ENCODE data around the gene FAM20A. TPM values are rescaled to one million over a fixed set of nuclear protein-coding genes. Genes with fewer than 3 reads are reported as not detected.

Gene FAM20A
- total RNA-seq, 1 donor from 2014 or later, result 0.44 TPM

DNA sequence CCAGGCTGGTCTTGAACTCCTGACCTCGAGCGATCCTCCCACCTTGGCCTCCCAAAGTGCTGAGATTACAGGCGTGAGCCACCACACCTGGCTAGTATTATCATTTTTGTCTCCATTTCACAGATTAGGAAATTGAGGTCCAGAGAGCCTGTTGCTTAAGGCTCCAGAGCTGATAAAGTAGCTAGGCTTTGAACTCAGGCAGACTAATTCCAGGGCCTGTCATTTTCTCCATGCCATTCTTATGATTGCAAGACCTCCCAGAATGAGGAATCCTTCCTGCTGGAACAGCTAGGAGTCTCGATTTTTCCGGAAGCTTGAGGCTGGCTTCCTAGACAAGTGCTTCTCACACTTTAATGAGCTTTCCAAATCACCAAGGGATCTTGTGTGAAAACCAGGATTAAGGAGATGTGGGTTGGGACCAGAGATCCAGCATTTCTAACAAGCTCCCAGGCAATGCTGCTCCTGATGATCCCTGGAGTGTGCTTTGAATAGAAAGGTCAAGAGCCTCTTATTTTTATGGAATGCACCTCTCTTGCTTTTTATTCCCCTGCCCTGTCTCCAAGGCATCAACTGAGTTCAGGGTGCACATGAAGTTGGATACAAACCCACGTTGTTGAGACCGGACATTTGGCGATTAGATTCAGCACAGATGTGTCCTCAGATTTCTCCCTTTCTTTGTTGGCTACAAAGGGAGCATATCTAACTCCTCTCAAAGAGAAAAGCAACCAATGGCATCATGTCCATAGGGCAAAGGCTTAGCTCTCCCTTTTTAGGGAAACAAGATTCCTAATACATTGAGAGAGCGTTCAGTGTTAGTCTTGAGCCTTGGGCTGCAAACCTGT is 40.3 kb upstream of the FAM20A start:
- H3K36me3 Mint-ChIP-seq (ENCODE audit: low read depth, unreplicated experiment), result no peaks in the 10 kb centered on the region
- H3K27ac Mint-ChIP-seq (ENCODE audit: unreplicated experiment), result no peak overlapping the region

DNA sequence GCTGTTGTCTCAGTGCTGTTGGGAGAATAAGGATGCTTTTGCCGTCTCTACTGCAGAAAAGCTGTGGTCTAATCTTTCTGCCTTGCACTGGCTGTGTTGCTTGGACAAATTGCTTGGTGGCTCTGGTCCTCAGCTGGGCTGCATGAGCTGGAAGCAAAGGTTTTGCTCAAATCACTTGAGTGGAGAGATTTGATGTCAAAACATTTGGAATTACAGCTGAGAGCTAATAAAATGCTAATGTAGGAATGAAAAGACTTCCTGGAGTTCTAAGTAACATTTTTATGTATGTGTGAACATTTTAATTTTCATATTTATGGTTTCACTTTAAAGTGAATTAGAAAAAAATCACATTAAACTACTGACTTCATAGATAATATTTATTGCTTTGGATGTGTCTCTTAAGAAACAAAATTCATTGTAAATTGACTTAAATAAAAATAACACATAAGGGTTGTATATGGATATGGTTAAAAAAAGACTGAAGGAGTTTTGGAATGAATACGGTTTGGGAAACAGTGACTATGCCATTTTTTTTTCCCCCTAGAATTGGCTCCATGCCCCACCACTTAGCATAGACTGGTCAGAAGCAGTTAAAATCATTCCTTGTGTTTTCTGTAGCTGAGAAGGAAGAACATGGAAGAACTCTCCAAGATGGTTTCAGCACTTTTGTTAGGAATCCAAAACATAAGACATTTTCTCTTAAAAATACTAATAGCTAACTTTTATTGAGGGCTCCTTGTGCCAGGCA is 39.2 kb upstream of the FAM20A start:
- no peaks in the 10 kb centered on the region for H3K36me3 Mint-ChIP-seq (ENCODE audit: low read depth, unreplicated experiment)
- H3K4me3 Mint-ChIP-seq (ENCODE audit: unreplicated experiment), result no peak overlapping the region
- DNase-seq (ENCODE audit: low spot score), result no peak
- no peaks in the 10 kb centered on the region for H3K27me3 Mint-ChIP-seq (ENCODE audit: unreplicated experiment)
- H3K27ac Mint-ChIP-seq (ENCODE audit: unreplicated experiment), result no peak overlapping the region
- H3K9me3 Mint-ChIP-seq (ENCODE audit: unreplicated experiment), result no peaks in the 10 kb centered on the region
- TF ChIP-seq, protein P1, sequence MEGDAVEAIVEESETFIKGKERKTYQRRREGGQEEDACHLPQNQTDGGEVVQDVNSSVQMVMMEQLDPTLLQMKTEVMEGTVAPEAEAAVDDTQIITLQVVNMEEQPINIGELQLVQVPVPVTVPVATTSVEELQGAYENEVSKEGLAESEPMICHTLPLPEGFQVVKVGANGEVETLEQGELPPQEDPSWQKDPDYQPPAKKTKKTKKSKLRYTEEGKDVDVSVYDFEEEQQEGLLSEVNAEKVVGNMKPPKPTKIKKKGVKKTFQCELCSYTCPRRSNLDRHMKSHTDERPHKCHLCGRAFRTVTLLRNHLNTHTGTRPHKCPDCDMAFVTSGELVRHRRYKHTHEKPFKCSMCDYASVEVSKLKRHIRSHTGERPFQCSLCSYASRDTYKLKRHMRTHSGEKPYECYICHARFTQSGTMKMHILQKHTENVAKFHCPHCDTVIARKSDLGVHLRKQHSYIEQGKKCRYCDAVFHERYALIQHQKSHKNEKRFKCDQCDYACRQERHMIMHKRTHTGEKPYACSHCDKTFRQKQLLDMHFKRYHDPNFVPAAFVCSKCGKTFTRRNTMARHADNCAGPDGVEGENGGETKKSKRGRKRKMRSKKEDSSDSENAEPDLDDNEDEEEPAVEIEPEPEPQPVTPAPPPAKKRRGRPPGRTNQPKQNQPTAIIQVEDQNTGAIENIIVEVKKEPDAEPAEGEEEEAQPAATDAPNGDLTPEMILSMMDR (IDR thresholded peaks at IDR 0.05; ENCODE audit: unreplicated experiment), result no peak
- no peaks in the 10 kb centered on the region for H3K4me1 Mint-ChIP-seq (ENCODE audit: unreplicated experiment)

More for the DNA sequence above, 40.3 kb upstream of the FAM20A start:
- TF ChIP-seq, protein P1 (IDR thresholded peaks at IDR 0.05; ENCODE audit: unreplicated experiment), result no peak
- Mint-ChIP-seq H3K9me3 (ENCODE audit: unreplicated experiment) (no peaks in the 10 kb centered on the region), H3K4me3 (ENCODE audit: unreplicated experiment) (no peak overlapping the region), H3K4me1 (ENCODE audit: unreplicated experiment) (no peaks in the 10 kb centered on the region), H3K27me3 (ENCODE audit: unreplicated experiment) (no peaks in the 10 kb centered on the region)
- DNase-seq (ENCODE audit: low spot score), result no peak

DNA sequence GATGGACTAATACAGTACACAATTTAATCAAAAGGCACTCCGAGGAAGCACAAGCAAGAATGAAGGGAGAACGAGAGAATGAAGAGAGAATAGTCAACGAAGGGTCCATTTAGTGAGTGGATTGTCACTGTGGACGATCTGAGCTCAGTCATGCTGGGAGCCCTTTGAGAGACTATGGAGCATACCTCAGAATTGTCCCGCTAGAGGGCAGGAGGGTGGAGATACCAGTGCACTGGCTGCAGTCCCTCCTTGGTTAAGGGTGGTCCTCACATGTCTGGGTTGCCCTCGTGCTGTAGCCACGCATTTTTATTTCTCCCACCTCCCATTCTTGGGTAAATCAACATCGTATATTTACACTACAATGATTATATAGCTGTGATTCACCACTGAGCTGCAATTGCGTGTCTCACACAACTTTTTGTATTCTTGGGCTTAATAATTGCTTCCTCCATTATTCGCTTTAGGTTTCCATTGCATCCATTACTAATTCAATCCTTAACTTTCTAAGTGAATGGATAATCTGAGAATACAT is 33.2 kb upstream of the FAM20A start:
- no peak overlapping the region for H3K27ac Mint-ChIP-seq (ENCODE audit: unreplicated experiment)
- no peaks in the 10 kb centered on the region for H3K4me1 Mint-ChIP-seq (ENCODE audit: unreplicated experiment)
- H3K9me3 Mint-ChIP-seq (ENCODE audit: unreplicated experiment), result no peaks in the 10 kb centered on the region
- no peaks in the 10 kb centered on the region for H3K36me3 Mint-ChIP-seq (ENCODE audit: low read depth, unreplicated experiment)
- no peaks in the 10 kb centered on the region for H3K27me3 Mint-ChIP-seq (ENCODE audit: unreplicated experiment)
- no peak overlapping the region for H3K4me3 Mint-ChIP-seq (ENCODE audit: unreplicated experiment)
- TF ChIP-seq, protein P1 (IDR thresholded peaks at IDR 0.05; ENCODE audit: unreplicated experiment), result no peak
- DNase-seq (ENCODE audit: low spot score), result no peak

DNA sequence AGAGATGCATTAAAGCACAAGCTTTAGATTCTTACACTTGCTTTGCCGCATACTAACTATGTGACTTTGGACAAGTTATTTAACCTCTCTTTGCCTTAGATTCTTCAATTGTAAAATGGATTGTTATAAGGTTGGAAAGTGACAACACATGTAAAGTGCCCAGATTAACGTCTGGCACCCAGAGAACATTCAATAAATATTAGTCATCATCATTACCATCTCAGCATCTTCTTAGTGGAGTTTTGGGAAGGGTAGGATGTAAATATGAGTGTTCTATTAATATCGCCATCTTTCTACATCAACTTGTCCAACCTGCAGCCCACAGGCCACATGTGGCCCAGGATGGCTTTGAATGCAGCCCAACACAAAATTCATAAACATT is 27.4 kb upstream of the FAM20A start:
- Mint-ChIP-seq H3K9me3 (ENCODE audit: unreplicated experiment) (no peaks in the 10 kb centered on the region), H3K4me1 (ENCODE audit: unreplicated experiment) (no peaks in the 10 kb centered on the region), H3K27me3 (ENCODE audit: unreplicated experiment) (no peaks in the 10 kb centered on the region), H3K4me3 (ENCODE audit: unreplicated experiment) (no peak overlapping the region), H3K27ac (ENCODE audit: unreplicated experiment) (no peak overlapping the region), H3K36me3 (ENCODE audit: low read depth, unreplicated experiment) (no peaks in the 10 kb centered on the region)
- no peak for DNase-seq (ENCODE audit: low spot score)
- TF ChIP-seq, protein P1 (IDR thresholded peaks at IDR 0.05; ENCODE audit: unreplicated experiment), result no peak
